ENCODE results near the gene C1QL2.

The C1QL2 gene

DNA sequence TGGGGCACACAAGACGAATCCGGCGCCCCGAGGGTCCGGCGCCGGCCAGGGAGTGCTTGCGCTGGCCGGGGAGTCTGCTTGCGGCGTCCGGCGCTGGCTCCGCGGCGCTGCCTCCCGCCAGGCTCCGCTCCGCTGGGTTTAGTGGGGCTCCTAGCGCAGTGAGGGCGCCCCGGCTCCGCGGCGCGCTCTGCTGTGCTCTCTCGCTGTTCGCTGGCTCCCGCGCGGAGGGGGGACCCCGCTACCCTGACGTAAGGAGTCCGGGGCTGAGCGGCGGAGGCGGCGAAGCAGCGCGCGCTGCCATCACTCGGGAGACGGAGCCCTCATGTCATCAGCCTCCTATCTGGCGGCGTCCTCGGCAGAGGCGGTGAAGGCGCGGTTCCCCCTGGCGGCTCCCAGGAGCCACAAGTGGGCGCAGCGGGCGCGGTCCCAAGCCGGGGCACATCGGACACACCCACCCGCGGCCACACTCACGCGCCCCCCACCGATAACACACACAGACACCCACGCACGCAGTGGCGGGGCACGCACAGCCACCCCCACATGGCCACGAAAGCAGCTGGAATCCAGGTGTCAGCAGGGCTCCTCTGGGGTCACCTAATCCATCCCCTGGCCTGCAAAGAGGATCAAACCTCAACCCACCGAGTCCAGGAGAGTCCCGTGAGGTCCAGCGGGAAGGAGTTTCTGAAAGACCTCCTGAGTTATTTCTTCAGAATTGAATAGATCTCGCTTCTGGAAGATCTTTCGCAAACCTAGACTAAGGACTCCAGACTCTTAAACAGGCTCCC lies at the start of gene C1QL2:
Gene C1QL2, minus strand, starts transcription at position 189 of the 785 bp plus-strand sequence. CDS start 482 bp downstream, outside the sequence.
- no peak for DNase-seq

DNA sequence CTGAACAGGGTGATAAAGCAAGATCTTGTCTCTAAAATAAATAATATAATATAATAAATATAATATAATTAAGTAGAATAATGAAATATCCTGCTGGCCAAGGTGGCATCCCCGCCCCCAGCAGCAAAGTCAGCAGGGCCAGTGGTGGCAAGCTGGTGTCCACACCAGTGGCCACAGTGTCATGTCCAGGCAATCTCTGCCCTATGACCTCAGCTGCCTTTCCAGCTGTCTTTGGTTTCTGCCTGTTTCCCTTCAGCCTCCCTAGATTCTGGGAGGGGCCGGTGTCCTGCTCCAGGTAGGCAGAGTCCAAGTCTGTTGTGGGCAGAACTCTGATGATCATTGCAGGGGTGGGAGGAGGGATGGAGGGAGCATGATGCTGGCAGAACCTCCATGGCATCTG lies 48.9 kb upstream of the C1QL2 start:
- no peak for DNase-seq

DNA sequence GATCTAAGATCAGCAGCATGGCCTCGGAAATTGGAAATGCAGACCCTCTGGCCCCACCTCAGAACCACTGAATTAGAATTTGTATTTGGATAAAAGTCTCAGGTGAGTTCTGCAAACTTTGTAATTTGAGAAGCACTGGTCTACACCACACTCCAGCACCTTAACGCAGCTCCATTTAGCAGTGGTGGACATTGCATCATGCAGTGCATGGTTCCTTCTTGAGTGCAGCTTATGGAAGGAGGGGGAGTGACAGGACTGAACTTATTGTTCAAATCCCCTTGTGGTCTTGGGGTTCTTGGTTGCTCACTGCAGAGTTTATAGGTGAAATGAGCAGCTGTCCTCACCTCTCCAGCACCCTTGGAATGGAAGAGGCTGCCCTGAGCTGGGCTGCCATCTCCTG lies 47.6 kb upstream of the C1QL2 start:
- no peak for DNase-seq

DNA sequence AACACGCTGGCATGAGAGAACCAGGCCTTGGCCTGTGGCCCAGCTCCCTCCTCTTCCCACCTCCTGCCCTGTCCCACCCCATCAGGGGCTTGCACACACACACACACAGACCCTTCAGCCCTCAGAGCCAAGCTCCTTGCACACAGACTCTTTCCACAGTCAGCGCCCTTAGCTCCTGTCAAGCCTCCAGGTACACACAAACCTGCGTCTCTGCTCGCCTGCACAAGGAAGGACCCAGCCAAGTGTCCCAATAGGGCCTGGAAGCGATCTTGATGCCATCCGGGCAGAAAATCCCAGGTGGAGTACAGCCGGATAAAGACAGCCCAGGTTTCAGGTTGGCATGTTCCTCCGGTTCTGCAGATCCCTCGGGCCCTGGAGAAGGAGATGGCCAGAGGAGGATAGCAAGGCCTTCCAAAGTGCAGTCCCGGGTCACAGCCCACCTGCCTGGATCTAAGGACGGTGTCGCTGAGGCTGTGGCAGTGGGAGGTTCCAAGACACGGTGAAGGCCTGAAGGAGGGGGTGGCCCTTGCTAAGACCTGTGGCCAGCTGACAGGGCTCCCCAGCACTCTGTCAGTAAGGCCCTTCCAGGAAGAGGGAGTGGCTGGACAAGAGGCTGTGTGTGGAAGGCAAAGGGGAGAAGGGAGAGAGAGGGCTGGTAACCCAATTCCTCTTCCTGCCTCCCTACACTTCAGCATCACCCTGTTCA lies 46.6 kb upstream of the C1QL2 start:
- no peak for DNase-seq

DNA sequence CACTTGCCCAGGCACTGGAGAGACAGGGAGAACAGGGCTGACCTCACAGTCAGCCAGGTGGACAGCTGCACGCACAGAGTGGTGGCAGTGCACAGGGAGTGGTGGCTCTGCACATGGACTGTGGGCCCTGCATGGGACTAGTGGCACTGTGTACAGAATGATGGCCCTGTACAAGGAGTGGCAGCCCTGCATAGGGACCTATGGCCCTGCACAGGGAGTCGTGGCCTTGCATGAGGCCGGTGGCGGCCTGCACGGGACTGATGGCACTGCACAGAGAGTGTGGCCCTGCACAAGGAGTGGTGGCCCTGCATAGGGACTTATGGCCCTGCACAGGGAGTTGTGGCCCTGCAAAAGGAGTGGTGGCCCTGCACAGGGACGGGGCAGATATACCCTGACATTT lies 46.0 kb upstream of the C1QL2 start:
- DNase-seq, result no peak

DNA sequence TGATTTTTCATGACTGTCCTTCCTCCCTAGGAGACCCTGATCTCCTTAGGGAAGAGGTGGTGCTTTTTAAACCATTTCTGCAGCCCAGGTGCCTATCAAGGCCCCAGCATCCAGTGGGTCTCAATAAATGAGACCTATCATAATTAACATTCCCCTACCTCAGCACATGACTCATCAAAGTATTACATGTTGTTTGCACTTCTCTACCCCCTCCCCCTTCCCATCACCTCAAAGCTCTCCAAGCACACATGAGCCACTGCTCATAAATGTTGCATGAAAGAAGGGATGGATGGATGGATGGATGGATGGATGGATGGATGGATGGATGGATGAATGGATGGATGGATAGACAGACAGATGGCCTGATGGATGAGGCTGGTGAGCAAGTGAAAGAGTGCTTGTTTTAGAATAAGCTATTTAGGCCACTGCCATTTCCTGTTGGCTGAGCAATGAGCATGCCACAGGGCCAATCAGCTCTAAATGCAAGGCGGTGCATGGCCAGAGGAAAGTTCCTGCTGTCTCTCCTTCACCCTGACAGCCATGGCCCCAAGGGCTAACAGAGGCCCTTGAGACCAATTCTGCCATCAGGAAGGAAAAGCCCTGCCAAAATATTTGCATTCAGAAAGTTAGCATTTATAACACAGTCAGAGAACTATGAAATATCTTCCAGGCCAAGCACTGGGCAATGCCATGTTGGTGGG lies 44.2 kb upstream of the C1QL2 start:
- no peak for DNase-seq

DNA sequence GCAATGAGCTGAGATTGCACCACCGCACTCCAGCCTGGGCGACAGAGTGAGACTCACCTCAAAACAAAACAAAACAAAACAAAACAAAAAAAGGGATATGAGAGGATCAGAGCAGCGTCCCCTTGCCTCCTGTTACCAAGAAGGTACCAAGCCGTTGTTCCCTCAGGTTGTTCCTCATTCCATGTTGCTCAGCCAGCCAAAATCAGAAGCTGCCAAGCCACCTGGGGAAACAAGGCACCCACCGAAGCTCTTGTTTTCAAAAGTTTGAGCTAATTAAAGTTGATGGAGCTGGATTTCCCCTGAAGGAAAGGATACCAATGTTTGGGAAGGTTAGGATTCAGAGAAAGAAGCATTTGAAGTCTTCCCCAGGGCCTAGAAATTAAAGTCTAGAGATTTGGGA lies 43.3 kb upstream of the C1QL2 start:
- DNase-seq, result no peak

DNA sequence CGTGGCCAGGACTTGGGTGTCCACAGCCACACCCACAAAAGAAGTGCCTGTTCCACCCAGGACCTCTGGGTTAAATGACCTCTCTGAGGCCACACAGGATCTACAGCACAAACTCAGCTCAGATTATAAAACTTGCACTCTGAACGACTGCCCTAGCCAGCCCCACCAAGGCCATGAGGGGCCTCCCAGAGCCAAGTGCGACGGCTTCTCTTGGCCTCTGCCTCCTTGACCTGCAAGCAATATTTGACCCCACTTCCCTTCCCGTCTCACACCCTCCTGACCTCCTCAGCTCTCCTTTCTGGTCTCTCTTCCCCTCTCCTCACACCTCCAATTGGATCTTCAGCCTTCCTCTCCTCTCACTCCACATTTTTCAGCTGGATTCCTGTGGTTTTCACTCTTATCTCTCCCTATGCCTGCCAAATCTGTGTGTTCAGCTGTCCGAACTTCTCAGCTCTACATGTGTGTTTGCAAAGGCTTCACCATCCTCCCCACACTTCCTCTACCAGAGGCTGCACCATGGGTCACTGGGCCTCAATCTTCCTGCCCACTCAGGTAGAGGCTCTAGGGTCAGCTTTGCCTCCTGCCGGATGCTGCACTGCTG lies 39.8 kb upstream of the C1QL2 start:
- DNase-seq, result peak; percentile 57

DNA sequence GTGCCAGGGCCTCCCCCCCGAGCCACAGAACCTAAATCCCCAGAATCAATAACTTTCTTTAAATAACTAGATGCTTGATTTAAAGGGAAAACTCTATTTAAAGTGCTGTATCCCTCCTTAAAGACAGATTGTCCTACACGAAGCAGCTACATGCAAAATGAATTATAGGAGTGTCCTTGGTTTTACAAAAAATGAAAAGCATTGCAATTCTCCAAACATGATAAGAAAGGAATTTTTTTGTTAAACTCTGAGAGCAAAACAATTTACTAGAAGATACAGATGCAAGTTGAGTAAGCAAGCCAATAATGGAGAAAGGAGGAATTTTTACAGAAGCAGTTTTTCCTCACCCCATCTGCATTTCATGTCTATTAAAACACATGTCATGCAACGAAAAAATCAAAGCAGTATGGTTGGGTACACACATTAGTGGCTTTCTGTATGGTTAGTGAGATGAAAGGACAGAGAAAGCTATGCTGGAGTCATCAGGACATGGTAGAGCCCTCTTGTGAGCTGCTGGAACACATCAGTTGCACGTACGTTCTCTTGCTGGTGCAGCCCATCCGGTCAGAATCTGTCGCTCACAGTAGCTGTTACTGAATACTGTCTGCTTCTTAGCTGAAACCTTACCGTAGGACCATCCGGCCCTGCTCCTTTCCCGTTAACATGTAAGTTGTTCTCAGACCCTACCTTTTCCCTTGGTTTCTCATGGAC lies 39.1 kb upstream of the C1QL2 start:
- no peak for DNase-seq

DNA sequence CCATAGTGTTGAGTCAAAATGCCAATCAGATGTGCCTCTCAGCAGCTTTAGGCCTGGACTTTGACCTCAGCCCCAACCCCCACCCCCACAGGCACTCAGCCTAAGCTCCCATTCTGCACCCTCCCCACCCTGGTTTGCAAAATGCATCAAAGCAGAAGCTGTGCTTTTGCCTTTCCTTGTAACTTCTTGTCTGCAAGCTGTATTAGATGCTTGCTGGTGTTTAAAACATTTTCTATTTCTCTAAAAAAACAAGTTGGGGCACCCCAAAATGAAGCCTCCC lies 38.5 kb upstream of the C1QL2 start:
- no peak for DNase-seq

DNA sequence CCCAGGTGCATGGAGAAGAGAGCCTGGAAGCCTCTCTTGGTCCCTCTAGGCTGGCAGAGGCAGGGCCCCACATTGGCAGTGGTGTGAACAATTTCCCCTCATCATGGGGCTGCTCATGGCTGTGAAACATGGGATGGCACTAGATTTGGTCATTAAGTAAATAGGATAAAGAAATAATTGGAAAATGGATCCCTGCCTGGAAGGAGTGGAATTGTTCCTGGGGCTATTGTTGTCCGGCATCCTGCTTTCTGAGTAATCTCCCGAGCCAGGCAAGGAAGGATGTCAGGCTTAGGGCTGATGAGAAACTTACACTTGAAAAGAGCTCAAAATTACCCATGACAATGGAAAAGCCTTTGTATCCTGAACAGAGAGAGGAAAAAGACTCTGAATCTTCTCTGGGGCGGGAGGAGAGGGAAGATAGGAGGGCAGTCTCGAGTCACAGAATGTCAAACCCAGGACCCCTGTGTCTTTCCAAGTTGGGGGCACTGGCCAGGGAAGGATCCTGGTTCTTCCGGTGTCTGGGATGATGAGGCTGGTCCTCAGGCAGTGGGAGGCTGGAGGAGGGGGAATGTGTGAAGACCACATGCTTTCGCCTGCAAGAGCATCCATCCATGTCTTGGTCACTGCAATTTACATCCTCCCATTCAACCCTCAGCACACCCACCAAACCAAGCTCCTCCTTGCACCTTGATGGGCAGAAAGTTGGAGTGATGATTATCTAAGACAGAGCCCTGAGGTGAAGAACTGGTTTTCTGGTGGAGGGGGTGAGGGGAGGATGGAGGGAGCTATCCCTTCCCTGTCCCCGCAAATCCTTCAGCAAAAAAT lies 38.0 kb upstream of the C1QL2 start:
- DNase-seq, result peak; percentile 34

DNA sequence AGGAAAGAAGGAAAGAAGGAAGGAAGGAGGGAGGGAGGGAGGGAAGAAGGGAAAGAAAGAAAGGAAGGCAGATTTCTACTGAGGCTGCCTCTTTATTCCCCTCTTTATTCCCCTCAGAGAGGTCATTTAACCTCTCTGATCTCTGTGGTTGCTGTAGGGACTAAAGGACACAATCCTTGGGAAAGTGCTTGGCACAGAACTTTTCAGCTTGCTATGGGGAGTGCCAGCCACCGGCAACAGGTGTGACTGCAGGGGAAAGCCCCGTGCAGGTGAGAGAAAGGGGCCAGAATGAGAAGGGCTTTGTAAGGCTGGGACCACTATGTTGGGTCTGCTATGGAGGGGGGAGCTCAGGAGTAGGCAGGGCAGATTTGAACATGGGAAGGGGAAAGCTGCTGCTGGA lies 37.3 kb upstream of the C1QL2 start:
- no peak for DNase-seq

DNA sequence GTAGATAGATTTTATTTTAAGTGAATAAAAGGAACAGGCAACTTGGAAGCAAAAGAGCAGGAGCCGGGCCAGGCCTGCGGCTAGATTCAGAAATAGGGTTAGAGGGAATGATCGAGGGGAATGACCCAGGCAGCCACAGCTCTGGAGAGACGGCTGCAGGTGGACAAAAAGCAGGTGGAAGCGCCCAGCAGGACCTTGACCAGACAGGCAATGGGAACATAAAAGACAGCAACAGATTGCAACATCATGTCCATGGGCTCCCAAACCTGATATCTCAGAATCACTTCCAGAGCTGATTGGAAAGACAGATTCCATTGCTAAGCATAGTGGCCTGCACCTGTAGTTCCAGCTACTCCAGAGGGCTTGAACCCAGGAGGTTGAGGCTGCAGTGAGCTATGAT lies 36.5 kb upstream of the C1QL2 start:
- no peak for DNase-seq

DNA sequence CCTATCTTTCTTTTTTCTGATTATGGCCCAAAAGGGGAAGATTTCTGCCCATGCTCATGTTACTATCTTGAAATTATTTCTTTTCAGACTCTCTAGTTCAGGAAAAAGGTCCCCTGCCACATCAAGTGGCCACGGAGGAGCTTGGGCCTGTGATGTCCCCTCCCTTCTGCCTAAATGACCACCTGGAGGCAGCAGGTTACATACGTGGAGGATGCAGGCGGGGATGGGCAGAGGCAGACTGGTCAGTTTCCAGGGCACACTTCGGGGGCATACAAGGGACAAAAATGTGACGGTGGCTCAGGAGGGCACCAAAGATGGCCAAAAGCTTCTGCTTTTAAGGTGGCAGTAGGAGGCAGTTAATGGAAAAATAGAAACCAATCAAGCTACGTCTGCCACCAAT lies 34.3 kb upstream of the C1QL2 start:
- DNase-seq, result no peak

DNA sequence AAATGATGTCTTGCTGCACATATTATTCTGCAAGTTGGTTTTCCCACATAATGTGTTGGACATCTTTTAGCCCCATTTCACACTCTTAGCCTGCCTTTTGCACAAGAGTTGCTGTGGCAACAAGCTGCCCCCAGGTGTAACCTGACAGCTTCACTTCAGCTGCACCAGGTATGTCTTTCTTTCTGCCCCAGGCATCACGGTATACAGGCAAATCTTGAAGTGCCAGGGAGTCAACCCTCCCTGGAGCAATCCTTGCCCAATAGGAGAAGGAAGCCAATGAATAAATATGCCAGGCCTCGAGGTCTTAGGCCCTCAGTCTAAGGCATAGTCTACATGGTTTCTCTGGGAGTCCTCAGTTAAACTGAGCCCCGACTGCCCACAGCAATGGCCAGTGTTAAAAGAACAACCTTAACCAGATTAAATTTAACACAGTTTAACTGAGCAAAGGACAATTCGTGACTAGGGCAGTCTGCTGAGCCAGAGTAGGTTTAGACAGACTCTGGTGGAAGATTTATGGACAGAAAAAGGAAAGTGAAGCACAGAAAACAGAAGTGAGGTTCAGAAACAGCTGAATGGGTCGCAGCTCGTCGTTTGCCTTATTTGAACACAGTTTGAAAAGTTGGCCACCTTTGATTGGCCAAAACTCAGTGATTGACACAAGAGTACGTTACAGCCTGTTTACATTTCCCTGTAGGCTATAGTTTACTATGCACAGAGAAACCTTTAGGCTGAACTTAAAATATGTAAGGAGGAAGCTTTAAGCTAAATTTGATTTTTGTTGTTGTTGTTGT lies 32.0 kb upstream of the C1QL2 start:
- DNase-seq, result no peak

DNA sequence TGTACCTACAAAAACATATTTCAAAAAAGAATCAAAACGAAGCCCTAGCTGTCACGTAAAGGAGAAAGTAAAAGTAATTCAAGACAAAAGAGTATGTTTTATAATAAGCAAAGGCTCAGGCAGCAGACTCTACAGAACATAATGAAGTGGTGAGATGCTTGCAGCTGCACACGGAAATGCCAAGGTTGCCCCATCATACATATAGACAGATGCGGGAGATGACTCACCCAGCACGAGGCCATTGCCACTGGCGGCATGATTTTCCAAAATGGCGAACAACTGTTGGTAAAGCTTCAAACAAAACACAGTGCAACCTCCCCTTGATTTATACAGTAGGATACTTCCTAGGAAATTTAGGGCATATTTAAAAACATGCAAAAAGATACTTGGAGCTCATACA lies 26.0 kb upstream of the C1QL2 start:
- no peak for DNase-seq

DNA sequence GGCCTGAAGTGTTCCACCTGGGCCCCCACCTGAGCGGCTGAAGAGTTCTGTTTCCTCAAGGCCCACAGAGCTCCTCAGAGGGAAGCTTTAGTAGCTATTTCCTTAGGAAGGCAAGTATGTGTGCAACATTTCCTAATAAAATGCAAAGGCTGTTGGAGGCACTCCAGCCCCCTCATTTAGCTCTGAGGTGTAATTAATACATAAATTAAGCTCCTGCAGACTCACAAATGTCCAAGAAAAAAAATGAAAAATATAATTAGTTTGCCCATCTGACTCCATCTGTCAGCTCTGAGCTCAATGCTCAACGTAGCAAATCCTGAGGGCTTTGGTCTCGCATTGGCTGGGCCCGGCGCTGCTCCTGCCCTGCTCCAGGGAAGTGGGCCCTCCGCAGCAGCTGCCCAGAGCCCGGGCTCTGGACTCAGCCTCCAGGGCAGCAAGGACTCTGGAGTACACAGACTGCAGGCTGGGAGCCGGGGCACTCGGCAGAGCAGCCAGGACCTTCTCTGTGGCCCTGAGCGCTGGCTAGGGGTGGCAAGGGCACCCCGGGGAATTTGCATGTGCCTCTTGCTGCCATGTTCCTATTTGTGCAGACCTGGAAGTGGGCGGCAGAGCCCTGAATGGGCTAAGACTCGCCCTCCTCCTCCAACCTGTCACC lies 23.4 kb upstream of the C1QL2 start:
- no peak for DNase-seq

DNA sequence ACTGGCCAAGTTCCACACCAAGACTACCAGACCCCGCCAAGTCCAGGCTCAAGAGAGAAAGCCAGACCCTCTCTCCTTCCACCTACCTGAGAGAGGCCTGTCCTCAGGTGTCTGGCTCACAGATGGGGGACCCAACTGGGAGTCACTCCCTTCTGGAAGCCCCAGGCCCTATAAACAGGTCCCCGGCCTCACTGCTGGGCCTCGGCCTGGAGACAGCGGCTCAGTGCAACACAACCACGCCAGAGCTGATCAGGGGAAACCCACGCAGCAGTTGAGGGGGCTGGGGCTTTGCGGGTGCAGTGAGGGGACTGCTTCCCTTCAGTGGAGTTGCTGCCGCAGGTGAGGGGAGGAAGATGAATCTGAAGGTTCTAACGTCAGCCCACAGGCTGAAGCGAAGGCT lies 22.8 kb upstream of the C1QL2 start:
- DNase-seq, result no peak

DNA sequence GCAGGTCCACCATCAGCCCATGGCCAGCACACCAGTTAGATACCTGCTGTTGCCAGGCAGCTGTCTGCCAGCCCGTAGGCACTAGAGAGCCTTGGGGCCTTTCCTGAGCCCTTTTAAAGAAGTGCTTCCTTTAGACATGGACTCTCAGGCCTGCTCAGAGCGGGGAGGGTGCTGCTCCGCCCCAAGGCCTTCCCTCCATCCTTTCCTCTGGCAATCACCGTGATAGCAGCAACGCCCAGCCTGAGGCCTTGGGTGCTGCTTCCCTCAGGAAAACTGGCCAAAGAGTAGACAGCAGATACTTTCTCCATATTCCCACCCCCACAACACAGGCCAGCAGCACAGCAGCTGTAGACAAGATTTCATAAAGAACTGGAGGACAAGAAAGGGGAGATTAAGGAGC lies 22.3 kb upstream of the C1QL2 start:
- DNase-seq, result no peak

DNA sequence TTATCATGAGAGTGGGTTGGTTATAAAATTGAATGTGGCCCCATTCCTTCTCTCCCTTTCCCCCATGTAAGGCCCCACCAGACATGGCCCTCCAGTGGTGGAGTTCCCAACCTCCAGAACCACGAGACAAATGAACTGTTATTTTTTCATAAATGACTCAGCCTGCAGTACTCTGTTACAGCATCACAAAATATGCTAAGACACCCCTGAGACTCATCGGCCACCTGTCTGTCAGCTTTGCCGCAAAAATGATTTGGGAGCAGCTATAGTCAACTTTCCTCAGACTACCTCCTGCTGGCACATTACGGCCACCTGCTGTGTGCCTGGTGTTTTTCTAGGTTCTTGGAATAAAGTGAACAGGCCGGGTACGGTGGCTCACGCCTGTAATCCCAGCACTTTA lies 21.4 kb upstream of the C1QL2 start:
- no peak for DNase-seq

DNA sequence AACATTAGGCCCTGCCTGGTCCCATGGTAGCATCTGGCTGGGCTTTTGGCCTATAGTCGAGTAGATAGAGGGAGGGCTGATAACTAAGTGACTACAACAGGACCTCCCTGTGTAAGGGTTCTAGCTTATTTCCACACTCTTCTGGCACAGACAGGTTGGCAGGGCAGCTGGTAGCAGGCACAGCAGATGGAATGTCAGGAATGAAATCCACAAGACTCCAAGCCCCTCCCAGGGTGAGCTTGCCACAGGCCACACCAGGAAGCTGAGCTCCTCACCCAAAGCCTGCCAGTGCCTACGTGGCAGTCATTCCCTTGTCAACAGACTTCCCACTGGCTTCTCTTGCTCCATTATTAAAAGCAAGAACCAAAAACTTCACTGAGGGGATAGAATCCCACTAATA lies 20.7 kb upstream of the C1QL2 start:
- peak; percentile 20 for DNase-seq
